H1 (cell line): ENCODE data around the gene ZNF366. TPM values are rescaled to one million over a fixed set of nuclear protein-coding genes. Genes with fewer than 3 reads are reported as not detected.

Source experiments
- CTCF ChIA-PET: fragments of 300-600 bp; sonication (Branson Sonifier 250); formaldehyde crosslinking; loops from one replicate; lab custom pipeline; 2021; ENCODE audit not compliant: partially characterized antibody; lab: Charles Lee
- POLR2A ChIA-PET: fragments of 300-600 bp; sonication (Branson Sonifier 250); formaldehyde crosslinking; loops from one replicate; lab custom pipeline; 2021; ENCODE audit warnings: inconsistent platforms; ENCODE audit not compliant: partially characterized antibody; lab: Charles Lee
- DNase-seq, 2 experiments: peaks; one replicate each; pipeline versions ENCODE4 v3.0.0 to v3.0.0-alpha.2; 2010 to 2022; ENCODE audit warnings: low spot score in 2 of 2, low read depth in 1 of 2, mixed read lengths in 1 of 2
- FAIRE-seq: peaks from 2 replicates; lab custom pipeline; 2011; peaks lifted over from hg19 to GRCh38; lab: Jason Lieb, UNC
- H2AFZ ChIP-seq: 2 replicates; pipeline ENCODE4 v1.8.1; 2012; ENCODE audit warnings: low read length, inconsistent platforms
- H2AK5ac ChIP-seq: 2 replicates; pipeline ENCODE4 v1.6.1; 2013; ENCODE audit warnings: low read depth, low read length
- H2BK120ac ChIP-seq: replicated peaks from 2 replicates; pipeline ENCODE3; 2013; ENCODE audit warnings: low read depth, low read length, inconsistent platforms
- H2BK12ac ChIP-seq: 2 replicates; pipeline ENCODE4 v1.6.1; 2013; ENCODE audit warnings: low read depth, low read length
- H2BK15ac ChIP-seq: 2 replicates; pipeline ENCODE4 v1.6.1; 2013; ENCODE audit warnings: low read length
- H2BK20ac ChIP-seq: 2 replicates; pipeline ENCODE4 v1.6.1; 2013; ENCODE audit warnings: low read length
- H2BK5ac ChIP-seq: 2 replicates; pipeline ENCODE4 v1.6.1; 2013; ENCODE audit warnings: low read depth, low read length
- H3K14ac ChIP-seq: 2 replicates; pipeline ENCODE4 v1.6.1; 2013; ENCODE audit warnings: inconsistent platforms; ENCODE audit not compliant: insufficient read length
- H3K18ac ChIP-seq: 2 replicates; pipeline ENCODE4 v1.6.1; 2013; ENCODE audit warnings: low read length; ENCODE audit errors: extremely low read depth
- H3K23ac ChIP-seq: 2 replicates; pipeline ENCODE4 v1.6.1; 2013; ENCODE audit warnings: inconsistent platforms; ENCODE audit not compliant: insufficient read length
- H3K23me2 ChIP-seq: 2 replicates; pipeline ENCODE4 v1.6.1; 2013; ENCODE audit warnings: low read depth, low read length
- H3K27ac ChIP-seq: 2 replicates; pipeline ENCODE4 v1.6.1; 2011; ENCODE audit warnings: low read depth, low read length, inconsistent platforms
- H3K27me3 ChIP-seq, 4 experiments: replicated peaks in 1 of 4; 1 replicate in 1 of 4; 2 replicates in 3 of 4; pipeline versions ENCODE4 v1.6.1 to v1.8.1; 2011 to 2013; ENCODE audit warnings: low read length in 3 of 4, mild to moderate bottlenecking in 3 of 4, inconsistent platforms in 2 of 4, mixed read lengths in 2 of 4, moderate library complexity in 1 of 4; ENCODE audit not compliant: control insufficient read depth in 3 of 4, insufficient read depth in 3 of 4; ENCODE audit errors: extremely low read depth in 1 of 4
- H3K36me3 ChIP-seq, 4 experiments: 2 replicates each; pipeline versions ENCODE4 v1.6.1 to v1.8.1; 2011 to 2013; ENCODE audit warnings: mild to moderate bottlenecking in 4 of 4, low read length in 3 of 4, moderate library complexity in 2 of 4, control low read depth in 1 of 4, inconsistent platforms in 1 of 4; ENCODE audit not compliant: insufficient read depth in 4 of 4, control insufficient read depth in 2 of 4
- H3K4ac ChIP-seq: replicated peaks from 2 replicates; pipeline ENCODE3; 2013; ENCODE audit warnings: low read length, low read depth, mixed read lengths, inconsistent platforms; ENCODE audit not compliant: insufficient read length
- H3K4me1 ChIP-seq, 4 experiments: replicated peaks in 1 of 4; 1 replicate in 1 of 4; 2 replicates in 3 of 4; pipeline versions ENCODE4 v1.6.1 to v1.8.1; 2011 to 2013; ENCODE audit warnings: low read length in 3 of 4, inconsistent platforms in 2 of 4, mixed read lengths in 1 of 4; ENCODE audit not compliant: insufficient read depth in 4 of 4, control insufficient read depth in 3 of 4
- H3K4me2 ChIP-seq, 2 experiments: 2 replicates each; pipeline versions ENCODE4 v1.6.1 to v1.8.1; 2011 to 2013; ENCODE audit warnings: low read depth in 2 of 2, low read length in 2 of 2, control low read depth in 1 of 2, inconsistent platforms in 1 of 2, mild to moderate bottlenecking in 1 of 2; ENCODE audit not compliant: insufficient read depth in 1 of 2
- H3K4me3 ChIP-seq, 4 experiments: fragments of 200-600, 300-600 bp in 1 of 4; sonication (generic), shearing (Covaris generic), sonication (Bioruptor Twin) in 1 of 4; 2 replicates each; pipeline versions ENCODE4 v1.5.1 to v1.8.1; 2011 to 2016; ENCODE audit warnings: low read length in 4 of 4, low read depth in 3 of 4, control low read depth in 2 of 4, inconsistent platforms in 2 of 4, mild to moderate bottlenecking in 2 of 4, mixed read lengths in 1 of 4, moderate library complexity in 1 of 4; ENCODE audit not compliant: insufficient read depth in 2 of 4; ENCODE audit errors: extremely low read depth in 1 of 4
- H3K56ac ChIP-seq: replicated peaks from 2 replicates; pipeline ENCODE3; 2013; ENCODE audit warnings: low read depth, mild to moderate bottlenecking, mixed read lengths, low read length, inconsistent platforms; ENCODE audit not compliant: insufficient read length
- H3K79me1 ChIP-seq: 2 replicates; pipeline ENCODE4 v1.6.1; 2013; ENCODE audit warnings: low read depth, low read length, control low read depth
- H3K79me2 ChIP-seq, 2 experiments: 2 replicates each; pipeline versions ENCODE4 v1.6.1 to v1.8.1; 2012 to 2013; ENCODE audit warnings: low read length in 2 of 2, mild to moderate bottlenecking in 2 of 2, inconsistent platforms in 1 of 2; ENCODE audit not compliant: insufficient read depth in 2 of 2, control insufficient read depth in 1 of 2
- H3K9ac ChIP-seq, 4 experiments: replicated peaks in 1 of 4; 1 replicate in 1 of 4; 2 replicates in 3 of 4; pipeline versions ENCODE4 v1.6.1 to v1.8.1; 2011 to 2013; ENCODE audit warnings: low read depth in 3 of 4, low read length in 3 of 4, control low read depth in 2 of 4, mild to moderate bottlenecking in 2 of 4, moderate library complexity in 2 of 4, inconsistent platforms in 1 of 4; ENCODE audit errors: extremely low read depth in 1 of 4
- H3K9me3 ChIP-seq, 2 experiments: 2 replicates each; pipeline versions ENCODE4 v1.6.1 to v1.8.1; 2012 to 2013; ENCODE audit warnings: mild to moderate bottlenecking in 2 of 2, moderate library complexity in 2 of 2, control low read depth in 1 of 2, inconsistent platforms in 1 of 2, low read depth in 1 of 2, low read length in 1 of 2, mixed read lengths in 1 of 2; ENCODE audit not compliant: insufficient read depth in 2 of 2
- H4K20me1 ChIP-seq, 2 experiments: replicated peaks in 1 of 2; 2 replicates each; pipeline versions ENCODE3 to v1.8.1; 2011 to 2013; ENCODE audit warnings: inconsistent platforms in 2 of 2, low read length in 2 of 2, mild to moderate bottlenecking in 1 of 2; ENCODE audit not compliant: insufficient read depth in 2 of 2, control insufficient read depth in 1 of 2
- H4K5ac ChIP-seq: 2 replicates; pipeline ENCODE4 v1.6.1; 2013; ENCODE audit warnings: low read length, low read depth, mixed read lengths, inconsistent platforms; ENCODE audit not compliant: insufficient read length
- H4K8ac ChIP-seq: 2 replicates; pipeline ENCODE4 v1.8.0; 2013; ENCODE audit warnings: mild to moderate bottlenecking, moderate library complexity, low read length, inconsistent platforms; ENCODE audit not compliant: insufficient read depth; ENCODE audit errors: extremely low read depth
- H4K91ac ChIP-seq: replicated peaks from 2 replicates; pipeline ENCODE3; 2013; ENCODE audit warnings: low read length, mixed read lengths, inconsistent platforms; ENCODE audit not compliant: insufficient read length
- ASH2L ChIP-seq: fragments of 200-600, 300-600 bp; sonication (generic); IDR thresholded peaks from one replicate; pipeline ENCODE4 v1.7.1; 2017; ENCODE audit warnings: low read length
- CEBPB ChIP-seq: IDR thresholded peaks from 2 replicates; pipeline ENCODE4 v1.6.1; 2012; ENCODE audit warnings: low read depth, low read length
- CHD1 ChIP-seq: IDR thresholded peaks from 2 replicates; pipeline ENCODE4 v1.6.1; 2012; ENCODE audit warnings: low read depth, low read length, improper control_type of control experiment
- CREB1 ChIP-seq: IDR thresholded peaks from 2 replicates; pipeline ENCODE4 v1.6.1; 2012; ENCODE audit warnings: inconsistent platforms
- FOSL1 ChIP-seq: IDR thresholded peaks from 2 replicates; pipeline ENCODE4 v1.6.1; 2011; ENCODE audit warnings: mild to moderate bottlenecking, low read depth, low read length, moderate library complexity; ENCODE audit not compliant: insufficient read depth
- GTF2F1 ChIP-seq: IDR thresholded peaks from 2 replicates; pipeline ENCODE4 v1.6.1; 2012; ENCODE audit warnings: low read depth, low read length, improper control_type of control experiment, borderline replicate concordance
- MAFK ChIP-seq: IDR thresholded peaks from 2 replicates; pipeline ENCODE4 v1.6.1; 2012; ENCODE audit warnings: low read depth, mild to moderate bottlenecking, improper control_type of control experiment, low read length
- PHF8 ChIP-seq: fragments of 200-600 bp; sonication (generic); conservative IDR thresholded peaks from 2 replicates; pipeline ENCODE4 v1.7.1; 2012; ENCODE audit warnings: low read depth, mild to moderate bottlenecking, inconsistent platforms, low read length, moderate library complexity
- RBBP5 ChIP-seq: IDR thresholded peaks from 2 replicates; pipeline ENCODE4 v1.7.1; 2012; ENCODE audit warnings: low read depth, mild to moderate bottlenecking, inconsistent platforms, low read length, moderate library complexity, borderline replicate concordance
- SAP30 ChIP-seq: fragments of 300-600 bp; sonication (generic); IDR thresholded peaks from 2 replicates; pipeline ENCODE4 v1.7.1; 2012; ENCODE audit warnings: low read length, moderate library complexity, mild to moderate bottlenecking, inconsistent platforms; ENCODE audit not compliant: insufficient read depth, insufficient replicate concordance
- SUZ12 ChIP-seq: fragments of 200-600 bp; sonication (generic); IDR thresholded peaks from 2 replicates; pipeline ENCODE4 v1.6.1; 2012; ENCODE audit warnings: mild to moderate bottlenecking, inconsistent platforms, low read length, moderate library complexity, mixed read lengths
- TAF1 ChIP-seq: IDR thresholded peaks from 2 replicates; pipeline ENCODE4 v1.6.1; 2011; ENCODE audit warnings: mild to moderate bottlenecking, low read depth, low read length
- WGBS, 2 experiments: shearing (Covaris generic) in 1 of 2; methylation state at CpG; one replicate each; pipeline versions ENCODE4 v1.1.6 to v1.1.7; 2013 to 2015; ENCODE audit warnings: low lambda C conversion rate in 2 of 2, mixed read lengths in 2 of 2, inconsistent platforms in 1 of 2, low coverage in 1 of 2, missing lambda C conversion rate in 1 of 2; ENCODE audit not compliant: insufficient replicate concordance in 2 of 2, insufficient coverage in 1 of 2, insufficient read length in 1 of 2; ENCODE audit errors: extremely low coverage in 1 of 2, missing lambda C conversion rate in 1 of 2; 5-methylcytosine and 5-hydroxymethylcytosine counted together
- polyA plus RNA-seq, 7 experiments: library from polyadenylated mRNA; depleted of rRNA in 3 of 7; stranded (reverse) in 5 of 7; unstranded in 2 of 7; fragments of >200 nt in 5 of 7; fragments of 200-250 nt in 2 of 7; gene quantifications; 1 replicate in 5 of 7; 2 replicates in 1 of 7; 4 replicates in 1 of 7; pipeline versions ENCODE4 v1.2.1 to v1.2.3, GENCODE V29; 2011 to 2013; ENCODE audit warnings: missing spikeins in 2 of 7, mixed read lengths in 2 of 7
- total RNA-seq: library from RNA; stranded (reverse); fragmentation: NEBNext Ultra II Directional; extraction: Animal tissue kit (Norgen Biotek cat#: 25700); gene quantifications from 2 replicates; pipeline ENCODE4 v1.2.1, GENCODE V29; 2021

Gene ZNF366
- total and polyA plus RNA-seq, 2 of the 8 experiments (the other 6 are each of a cell fraction or from before 2014, with no cell fraction given), result not detected

DNA sequence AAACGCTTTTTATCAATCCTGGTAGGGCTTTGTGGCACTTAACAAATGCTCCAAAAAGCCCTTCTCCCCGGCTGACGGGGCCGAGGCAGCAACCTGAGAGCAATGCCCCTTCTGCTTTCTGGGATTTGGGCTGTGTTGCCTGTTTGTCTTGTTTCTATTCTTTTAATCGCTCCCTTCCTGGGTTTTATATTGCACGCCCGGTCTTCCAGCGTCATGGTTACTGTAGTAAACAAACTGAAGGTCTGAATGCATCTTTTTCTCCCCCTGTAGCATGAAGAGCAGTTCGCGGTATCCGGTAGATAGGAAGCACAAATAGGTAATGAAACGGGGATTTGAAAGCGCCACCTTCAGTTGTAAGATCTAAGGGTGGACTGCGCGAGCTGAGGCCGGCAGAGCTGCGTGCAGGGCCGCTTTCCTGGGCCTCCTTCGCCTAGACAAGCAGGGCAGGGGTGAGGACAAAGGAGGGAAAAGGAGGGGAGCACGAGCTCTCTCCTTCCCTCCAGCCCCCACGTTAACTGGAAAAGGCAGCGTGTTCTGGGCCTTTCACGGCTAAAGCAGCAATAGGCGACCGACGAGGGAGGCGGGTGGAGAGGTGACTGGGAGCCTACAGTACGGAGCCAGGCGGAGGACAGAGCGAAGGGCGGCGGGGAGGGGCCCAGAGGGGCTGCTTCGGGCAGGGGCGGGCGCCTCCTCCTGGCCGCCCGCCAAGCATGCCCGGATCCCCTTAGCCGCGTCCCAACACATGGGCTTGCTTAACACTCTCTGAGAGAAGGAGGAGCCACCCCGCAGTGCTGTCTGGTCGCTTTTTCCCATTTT is 49.3 kb upstream of the ZNF366 start:
- peak overlapping the region; percentile 94 for H2BK5ac ChIP-seq
- peak overlapping the region; percentile 95; the same call in 1 of the 2 replicates for H4K8ac ChIP-seq
- no peak overlapping the region for H2AK5ac ChIP-seq
- ChIA-PET CTCF (interaction anchor here (0.6 to 2.0 kb wide), 14 partner anchors 9 to 261 kb away, joined by 3 to 13 read pairs (median 4); no protein-coding TSS in a partner anchor), POLR2A (interaction anchor here (0.8 kb wide), 1 partner anchor 276 kb away, joined by 3 read pairs; no protein-coding TSS in a partner anchor)
- no peak for FAIRE-seq
- H3K9ac ChIP-seq, result peak overlapping the region in 3 of 4 experiments; percentile 70 to 89 (median 77); a peak in 6 of 7 replicates
- peaks cover 7 to 30% (median 18%) of the 10 kb centered on the region in 4 experiments for H3K4me1 ChIP-seq
- no peaks in the 10 kb centered on the region for H3K36me3 ChIP-seq
- no peaks in the 10 kb centered on the region for H3K27me3 ChIP-seq
- peak; percentile 61 to 89 for DNase-seq
- H2AFZ ChIP-seq, result peak overlapping the region; percentile 86
- peak overlapping the region; percentile 76 to 82 for H3K4me2 ChIP-seq
- WGBS, 2 experiments, result 5% methylated on average over 39 of the region's 42 CpGs; no CpG with 5 or more reads in 1 of the 2 experiments
- peak overlapping the region; percentile 85 for H4K91ac ChIP-seq
- peak overlapping the region; percentile 86 for H3K4ac ChIP-seq
- H2BK20ac ChIP-seq, result peak overlapping the region; percentile 72; the same call in 1 of the 2 replicates
- H3K4me3 ChIP-seq, result peak overlapping the region; percentile 40 to 56 (median 42); a peak in 6 of 8 replicates
- H3K23ac ChIP-seq, result no peak overlapping the region
- no peaks in the 10 kb centered on the region for H3K79me2 ChIP-seq
- peak overlapping the region; percentile 89; the same call in 1 of the 2 replicates for H3K18ac ChIP-seq
- H4K5ac ChIP-seq, result peak overlapping the region; percentile 55
- peak overlapping the region; percentile 67; the same call in 1 of the 2 replicates for H2BK15ac ChIP-seq
- peak overlapping the region; percentile 9 for H3K56ac ChIP-seq
- H2BK12ac ChIP-seq, result peak overlapping the region; percentile 88
- H3K14ac ChIP-seq, result no peak overlapping the region
- H3K9me3 ChIP-seq, result no peaks in the 10 kb centered on the region
- H3K27ac ChIP-seq, result peak overlapping the region; percentile 87
- H3K79me1 ChIP-seq, result no peaks in the 10 kb centered on the region
- no peaks in the 10 kb centered on the region for H4K20me1 ChIP-seq
- H2BK120ac ChIP-seq, result peak overlapping the region; percentile 45
- peaks cover 5% of the 10 kb centered on the region for H3K23me2 ChIP-seq
- TF ChIP-seq MAFK (no peak), ASH2L (peak; percentile 86), CHD1 (no peak), FOSL1 (no peak), CEBPB (peak; percentile 0; the same call in 1 of the 2 replicates), PHF8 (peak; percentile 48), GTF2F1 (no peak), SAP30 (peak; percentile 17), RBBP5 (peak; percentile 97), CREB1 (peak; percentile 21; the same call in 1 of the 2 replicates), SUZ12 (no peak), TAF1 (peak; percentile 86)
